ENCODE measurements around the gene OPTC.

Gene OPTC

DNA sequence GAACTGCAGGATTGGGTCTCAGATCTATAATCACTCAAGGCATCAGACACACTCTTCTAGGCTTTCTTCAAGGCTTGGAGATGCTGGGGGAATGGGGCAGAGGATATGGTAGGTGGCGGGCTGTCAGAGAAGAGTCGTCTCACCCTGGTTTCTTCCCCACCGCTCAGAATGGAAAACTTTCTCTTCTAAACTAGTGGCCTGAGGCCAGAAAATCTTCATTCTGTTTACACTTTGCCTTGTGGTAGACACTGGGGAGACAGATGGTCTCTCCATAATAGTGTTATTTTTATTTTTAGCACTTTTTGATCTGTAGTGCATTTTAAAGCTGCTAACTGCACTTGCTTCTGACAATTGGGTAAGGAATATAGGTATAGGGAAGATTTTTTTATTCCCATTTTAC, 15.7 kb upstream of the OPTC start:
- no peak for DNase-seq (ENCODE audit: low read depth)
- H3K4me3 ChIP-seq (replicated peaks; ENCODE audit: low read depth, low read length): no peak overlapping the region
- no peak for TF ChIP-seq CTCF (IDR thresholded peaks at IDR 0.05; ENCODE audit: low read length, missing control alignments)

GRCh38 chr1:203478986-203479385, 15.0 kb upstream of the OPTC start:
- TF ChIP-seq CTCF (IDR thresholded peaks at IDR 0.05; ENCODE audit: low read length, missing control alignments): no peak
- H3K4me3 ChIP-seq (replicated peaks; ENCODE audit: low read depth, low read length): no peak overlapping the region
- DNase-seq (ENCODE audit: low read depth): no peak

DNA sequence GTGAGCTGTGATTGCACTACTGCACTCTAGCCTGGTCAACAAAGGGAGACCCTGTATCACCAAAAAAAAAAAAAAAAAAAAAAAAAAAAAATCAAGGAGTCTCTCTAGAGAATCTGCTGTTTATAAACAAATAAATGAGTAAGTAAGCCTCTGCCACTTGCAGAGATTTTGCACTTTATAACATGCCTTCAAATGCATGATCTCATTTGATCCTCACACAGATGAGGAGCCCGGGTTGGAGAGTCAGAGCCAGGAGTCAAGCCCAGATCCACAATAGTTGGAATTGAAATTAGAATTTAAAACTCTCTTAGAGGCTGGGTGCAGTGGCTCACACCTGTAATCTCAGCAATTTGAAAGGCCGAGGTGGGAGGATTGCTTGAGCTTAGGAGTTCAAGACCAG, 14.3 kb upstream of the OPTC start:
- H3K4me3 ChIP-seq (replicated peaks; ENCODE audit: low read depth, low read length): no peak overlapping the region
- no peak for DNase-seq (ENCODE audit: low read depth)
- TF ChIP-seq CTCF (IDR thresholded peaks at IDR 0.05; ENCODE audit: low read length, missing control alignments): no peak

DNA sequence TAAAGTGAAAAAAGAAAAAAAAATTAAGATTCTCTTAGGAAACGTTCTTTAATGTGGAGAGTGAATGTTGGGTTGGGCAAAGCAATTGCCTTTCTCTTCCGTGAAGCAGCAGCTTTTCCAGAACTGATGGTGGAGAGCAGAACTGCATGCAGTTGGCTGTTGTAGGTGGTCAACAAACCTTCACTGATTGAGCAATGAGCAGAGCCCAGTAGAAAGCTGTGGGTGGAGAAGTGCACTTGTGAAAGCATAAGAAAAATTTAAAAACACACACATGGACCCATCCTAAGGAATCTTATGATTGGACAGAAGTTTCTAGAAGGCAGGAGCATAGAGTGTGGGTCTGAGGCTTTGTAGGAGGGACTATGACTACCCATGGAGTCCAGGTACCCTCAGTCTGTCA, 13.9 kb upstream of the OPTC start:
- TF ChIP-seq CTCF (IDR thresholded peaks at IDR 0.05; ENCODE audit: low read length, missing control alignments): peak; percentile 17
- peak; percentile 80 for DNase-seq (ENCODE audit: low read depth)
- H3K4me3 ChIP-seq (replicated peaks; ENCODE audit: low read depth, low read length): no peak overlapping the region

- no peak for TF ChIP-seq CTCF (IDR thresholded peaks at IDR 0.05; ENCODE audit: low read length, missing control alignments)
- peak; percentile 92 for DNase-seq (ENCODE audit: low read depth)
- H3K4me3 ChIP-seq (replicated peaks; ENCODE audit: low read depth, low read length): no peak overlapping the region
Observed at GRCh38 chr1:203480525-203481084, 13.3 kb upstream of the OPTC start.

DNA sequence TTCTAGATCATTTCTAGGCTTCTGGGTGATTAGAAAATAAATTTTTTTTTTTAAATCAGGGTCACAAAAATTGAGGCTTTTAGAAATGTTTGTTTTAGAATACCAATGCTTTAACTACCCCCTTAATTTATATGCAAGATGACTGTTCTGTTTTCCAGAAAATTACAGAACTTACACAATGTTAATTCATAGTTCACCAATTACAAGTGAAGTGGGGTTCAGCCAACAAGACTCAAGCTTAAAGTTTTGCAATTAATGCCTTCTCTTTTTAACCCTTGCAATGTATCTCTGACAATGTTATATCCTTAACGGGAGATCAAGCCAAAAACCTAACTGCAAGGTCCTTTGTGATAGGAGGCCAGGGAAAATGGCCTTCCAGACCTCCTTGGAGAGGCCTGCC, 12.8 kb upstream of the OPTC start:
- DNase-seq (ENCODE audit: low read depth): no peak
- no peak for TF ChIP-seq CTCF (IDR thresholded peaks at IDR 0.05; ENCODE audit: low read length, missing control alignments)
- no peak overlapping the region for H3K4me3 ChIP-seq (replicated peaks; ENCODE audit: low read depth, low read length)

DNA sequence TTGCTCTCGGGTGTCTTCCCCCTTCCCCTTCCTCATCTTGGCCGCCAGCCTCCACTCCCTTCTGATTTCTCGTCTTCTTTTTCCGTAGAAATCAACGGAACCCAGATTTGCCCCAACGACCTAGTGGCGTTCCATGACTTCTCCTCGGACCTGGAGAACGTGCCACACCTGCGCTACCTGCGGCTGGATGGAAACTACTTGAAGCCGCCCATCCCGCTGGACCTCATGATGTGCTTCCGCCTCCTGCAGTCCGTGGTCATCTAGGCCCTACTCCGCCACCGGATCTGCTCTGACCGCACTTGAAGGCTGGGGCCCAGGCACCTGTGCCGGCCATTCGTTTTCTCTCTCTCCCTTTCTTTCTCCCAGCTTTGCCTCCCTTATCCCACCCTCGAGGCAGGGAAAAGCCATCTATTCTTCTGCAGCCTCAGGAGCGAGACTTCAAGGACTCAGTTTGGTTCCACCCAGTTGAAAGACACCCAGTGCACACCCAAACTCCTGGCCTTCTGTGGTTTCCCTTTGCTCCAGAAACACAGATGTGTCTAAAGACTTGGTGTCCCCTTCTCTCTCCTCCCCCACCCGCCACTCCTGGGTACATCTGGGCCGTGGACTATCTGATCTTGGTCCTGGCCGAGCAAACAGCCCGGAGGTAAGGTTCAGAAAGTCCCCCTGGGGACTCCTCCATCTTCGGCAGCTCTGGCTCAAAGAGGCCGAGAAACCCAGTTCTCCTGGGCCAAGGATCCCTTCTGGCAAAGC, 7.2 kb upstream of the OPTC start:
- H3K4me3 ChIP-seq (replicated peaks; ENCODE audit: low read depth, low read length): no peak overlapping the region
- TF ChIP-seq CTCF (IDR thresholded peaks at IDR 0.05; ENCODE audit: low read length, missing control alignments): no peak
- DNase-seq (ENCODE audit: low read depth): no peak

Measured in fibroblast of pulmonary artery (primary cell).